K562 (cell line): ENCODE data around the gene NEB. TPM values are rescaled to one million over a fixed set of nuclear protein-coding genes. Genes with fewer than 3 reads are reported as not detected.

Experiments used
- ATAC-seq: fragments of 200-7000 bp; cut with Tn5 transposase; 3 replicates; pipeline ENCODE4 v1.9.1; 2020; ENCODE audit warnings: moderate library complexity
- BruUV-seq: library from RNA; stranded (reverse); fragments of 400-500 nt; replicated peaks from 2 replicates; lab custom pipeline; 2021; lab: Mats Ljungman, UMichigan
- CTCF ChIA-PET: fragments of 300-600 bp; formaldehyde crosslinking; extraction: SDS; loops from one replicate; lab custom pipeline; 2021; ENCODE audit warnings: low intra/inter-chr PET ratio; lab: Yijun Ruan, JAX
- POLR2A ChIA-PET: fragments of 300-600, 350-650 bp; sonication (Branson Sonifier 250); formaldehyde crosslinking; extraction: SDS; loops from one replicate; lab custom pipeline; 2021; ENCODE audit warnings: antibody characterized with exemption, inconsistent platforms; lab: Yijun Ruan, JAX
- DNase-seq, 4 experiments: peaks; one replicate each; pipeline versions ENCODE4 v3.0.0 to v3.0.0-alpha.2; 2011 to 2018; ENCODE audit warnings: low spot score in 3 of 4, mixed read lengths in 3 of 4; ENCODE audit errors: extremely low read depth in 1 of 4
- FAIRE-seq: peaks from 2 replicates; lab custom pipeline; 2011; peaks lifted over from hg19 to GRCh38; lab: Jason Lieb, UNC
- H2AFZ ChIP-seq: 2 replicates; pipeline ENCODE4 v1.6.0; 2011; ENCODE audit warnings: low read depth, low read length, control low read depth, inconsistent platforms
- H3K27ac ChIP-seq: fragments of 200-600 bp; 3 replicates; pipeline ENCODE4 v1.8.0; 2011; ENCODE audit warnings: low read depth, mild to moderate bottlenecking, control low read depth, inconsistent platforms, low read length, moderate library complexity, mixed read lengths; ENCODE audit errors: extremely low read depth
- H3K27me3 ChIP-seq, 2 experiments: fragments of 300-600 bp in 1 of 2; 2 replicates in 1 of 2; 3 replicates in 1 of 2; pipeline versions ENCODE4 v1.6.0 to v1.8.0; 2011; ENCODE audit warnings: inconsistent platforms in 2 of 2, low read length in 2 of 2, mild to moderate bottlenecking in 1 of 2, mixed read lengths in 1 of 2, moderate library complexity in 1 of 2; ENCODE audit not compliant: control insufficient read depth in 2 of 2, insufficient read depth in 2 of 2
- H3K36me3 ChIP-seq: fragments of 300-600 bp; 3 replicates; pipeline ENCODE4 v1.8.0; 2011; ENCODE audit warnings: mild to moderate bottlenecking, low read length, inconsistent platforms; ENCODE audit not compliant: control insufficient read depth, insufficient read depth
- H3K4me1 ChIP-seq, 2 experiments: fragments of 200-600 bp in 1 of 2; replicated peaks in 1 of 2; 2 replicates in 1 of 2; 3 replicates in 1 of 2; pipeline versions ENCODE4 v1.5.1 to v1.8.0; 2011; ENCODE audit warnings: inconsistent platforms in 2 of 2, low read length in 2 of 2, mild to moderate bottlenecking in 1 of 2, mixed read lengths in 1 of 2, moderate library complexity in 1 of 2; ENCODE audit not compliant: control insufficient read depth in 2 of 2, insufficient read depth in 2 of 2
- H3K4me2 ChIP-seq: 2 replicates; pipeline ENCODE4 v1.6.1; 2011; ENCODE audit warnings: low read length, control low read depth, inconsistent platforms, mixed read lengths; ENCODE audit not compliant: insufficient read depth
- H3K4me3 ChIP-seq: fragments of 200-600 bp; sonication (generic), shearing (Covaris generic); 2 replicates; pipeline ENCODE4 v1.5.1; 2016; ENCODE audit warnings: control low read depth, inconsistent platforms
- H3K79me2 ChIP-seq: fragments of 200-600 bp; 3 replicates; pipeline ENCODE4 v1.8.0; 2011; ENCODE audit warnings: low read length, inconsistent platforms; ENCODE audit not compliant: control insufficient read depth, insufficient read depth
- H3K9ac ChIP-seq, 2 experiments: 2 replicates each; pipeline versions ENCODE4 v1.6.0 to v1.6.1; 2011; ENCODE audit warnings: low read depth in 2 of 2, low read length in 2 of 2, control low read depth in 1 of 2, inconsistent platforms in 1 of 2, mild to moderate bottlenecking in 1 of 2, mixed read lengths in 1 of 2; ENCODE audit not compliant: insufficient read depth in 1 of 2
- H3K9me1 ChIP-seq: one replicate; pipeline ENCODE4 v1.6.0; 2011; ENCODE audit warnings: inconsistent platforms, mild to moderate bottlenecking, low read length, moderate library complexity; ENCODE audit not compliant: control insufficient read depth, insufficient read depth
- H3K9me3 ChIP-seq: replicated peaks from 2 replicates; pipeline ENCODE4 v1.5.1; 2011; ENCODE audit warnings: low read depth, low read length, inconsistent platforms; ENCODE audit not compliant: control insufficient read depth, insufficient read depth
- H4K20me1 ChIP-seq: replicated peaks from 2 replicates; pipeline ENCODE4 v1.6.1; 2011; ENCODE audit warnings: low read length, inconsistent platforms, mixed read lengths; ENCODE audit not compliant: control insufficient read depth, insufficient read depth
- BRF1 ChIP-seq: IDR thresholded peaks from 3 replicates; pipeline ENCODE4 v1.6.1; 2011; ENCODE audit warnings: borderline replicate concordance, mild to moderate bottlenecking; ENCODE audit not compliant: insufficient read length; ENCODE audit errors: extremely low read depth
- HLTF ChIP-seq: fragments of 450-650 bp; IDR thresholded peaks from 2 replicates; pipeline ENCODE4 v1.6.1; 2016
- NR3C1 ChIP-seq: sonication (generic); formaldehyde crosslinking; IDR thresholded peaks from 2 replicates; pipeline ENCODE4 v1.8.1; 2022; ENCODE audit warnings: missing genetic modification reagents
- PKNOX1 ChIP-seq: fragments of 450-650 bp; IDR thresholded peaks from 2 replicates; pipeline ENCODE4 v1.6.1; 2016
- RAD51 ChIP-seq: fragments of 450-650 bp; IDR thresholded peaks from 2 replicates; pipeline ENCODE4 v1.7.1; 2016; ENCODE audit warnings: low read depth, mild to moderate bottlenecking, borderline replicate concordance
- RBM14 ChIP-seq: fragments of 200-400 bp; formaldehyde crosslinking; IDR thresholded peaks from 2 replicates; pipeline ENCODE4 v1.6.1; 2018; ENCODE audit warnings: low read depth, mild to moderate bottlenecking, low read length, moderate library complexity, borderline replicate concordance; ENCODE audit not compliant: insufficient read depth
- SMARCE1 ChIP-seq: fragments of 450-650 bp; IDR thresholded peaks from 2 replicates; pipeline ENCODE4 v1.7.1; 2016; ENCODE audit warnings: mild to moderate bottlenecking
- TCF7 ChIP-seq: sonication (generic); IDR thresholded peaks from 2 replicates; pipeline ENCODE4 v1.6.1; 2016; ENCODE audit warnings: antibody characterized with exemption, borderline replicate concordance
- THAP12 ChIP-seq: fragments of 250-450 bp; sonication (Bioruptor Pico); IDR thresholded peaks from 2 replicates; pipeline ENCODE4 v1.9.0; 2021; ENCODE audit warnings: mild to moderate bottlenecking, inconsistent platforms
- ZFP91 ChIP-seq: sonication (generic); formaldehyde crosslinking; IDR thresholded peaks from 2 replicates; pipeline ENCODE4 v1.8.0; 2022; ENCODE audit warnings: mild to moderate bottlenecking, missing genetic modification reagents
- ZNF175 ChIP-seq: fragments of 200-800 bp; sonication (Bioruptor generic); IDR thresholded peaks from 2 replicates; pipeline ENCODE4 v1.6.1; 2016; ENCODE audit warnings: low read depth, mild to moderate bottlenecking, missing genetic modification characterization, missing compliant biosample characterization
- WGBS: fragments of 100-300 bp; shearing (Covaris generic); methylation state at CpG from one replicate; pipeline ENCODE4 v1.1.6; 2016; ENCODE audit warnings: low coverage, mixed read lengths; ENCODE audit not compliant: insufficient coverage; ENCODE audit errors: missing lambda C conversion rate; 5-methylcytosine and 5-hydroxymethylcytosine counted together
- in situ Hi-C: fragments of 300-500 bp; cut with MboI; formaldehyde crosslinking; loops from 4 replicates; pipeline ENCODE4 v1.15.0; 2018; ENCODE audit warnings: inconsistent platforms, mixed read lengths
- intact Hi-C: fragments of 100-400 bp; cut with micrococcal nuclease; formaldehyde crosslinking; loops from 2 replicates; pipeline ENCODE4 v1.14.2; 2022
- polyA plus RNA-seq, 8 experiments: library from polyadenylated mRNA; depleted of rRNA in 4 of 8; stranded (reverse) in 5 of 8; unstranded in 3 of 8; fragments of >200 nt; fragmentation: Nextera tagmentation in 2 of 8; fragmentation: Illumina TruSeq in 1 of 8; extraction: Ambion mirVana in 2 of 8; extraction: Trizol in 1 of 8; gene quantifications; 2 replicates each; pipeline versions ENCODE4 v1.2.1 to v1.2.3, GENCODE V29; 2011 to 2014; ENCODE audit warnings: inconsistent platforms in 1 of 8, missing spikeins in 1 of 8
- total RNA-seq, 7 experiments: library from RNA; depleted of rRNA in 6 of 7; stranded (reverse); fragments of >200 nt in 6 of 7; fragmentation: Illumina TruSeq in 2 of 7; extraction: Trizol in 2 of 7; gene quantifications; 2 replicates each; pipeline versions ENCODE4 v1.2.1 to v1.2.3, GENCODE V29; 2011 to 2021; ENCODE audit warnings: low replicate concordance in 1 of 7

NEB gene
- total and polyA plus RNA-seq, 9 of the 15 experiments (the other 6 are each of a cell fraction or from before 2014, with no cell fraction given), result 1.7 to 3.8 (median 2.9) TPM

- H3K4me1 ChIP-seq, result peaks cover 7 to 28% of the 10 kb centered on the region in 2 experiments; a peak in 4 of 5 replicates
- H3K79me2 ChIP-seq, result no peaks in the 10 kb centered on the region
- no peaks in the 10 kb centered on the region for H3K9me1 ChIP-seq
- 63% methylated on average over 1 of the region's 1 CpG for WGBS
- CTCF ChIA-PET, result no interaction called here
- H2AFZ ChIP-seq, result no peak overlapping the region
- H3K27ac ChIP-seq, result no peak overlapping the region
- intact Hi-C loops (no loop called here), in situ Hi-C loops (no loop called here)
- H3K9ac ChIP-seq, result no peak overlapping the region
- no peak for DNase-seq
- peak; percentile 34; the same call in 1 of the 2 replicates for TF ChIP-seq PKNOX1
- TF ChIP-seq TCF7, result no peak
- TF ChIP-seq SMARCE1, result no peak
- no peaks in the 10 kb centered on the region for H3K9me3 ChIP-seq
- no peak overlapping the region for H3K4me3 ChIP-seq
- no peak overlapping the region for H3K4me2 ChIP-seq
- no peaks in the 10 kb centered on the region for H3K36me3 ChIP-seq
- BruUV-seq, result no TSS peak
- FAIRE-seq, result no peak
- no peaks in the 10 kb centered on the region for H4K20me1 ChIP-seq
- POLR2A ChIA-PET, result interaction anchor here (0.6 kb wide), 1 partner anchor 128 kb away, joined by 3 read pairs; no protein-coding TSS in a partner anchor
- ATAC-seq, result no peak
- no peaks in the 10 kb centered on the region for H3K27me3 ChIP-seq
These were observed 20.1 kb upstream of the NEB start for GRCh38 chr2:151754253-151754897.

GRCh38 chr2:151753540-151753939 lies 19.3 kb upstream of the NEB start:
- no peak overlapping the region for H3K27ac ChIP-seq
- H3K9ac ChIP-seq, result no peak overlapping the region
- intact Hi-C loops, result no loop called here
- no peak for DNase-seq
- in situ Hi-C loops, result no loop called here
- BruUV-seq, result no TSS peak
- no peaks in the 10 kb centered on the region for H3K79me2 ChIP-seq
- ChIA-PET CTCF (no interaction called here), POLR2A (no interaction called here)
- peaks cover 0 to 28% of the 10 kb centered on the region in 2 experiments; a peak in 4 of 5 replicates for H3K4me1 ChIP-seq
- ATAC-seq, result no peak
- no peak overlapping the region for H3K4me3 ChIP-seq
- H2AFZ ChIP-seq, result no peak overlapping the region
- H4K20me1 ChIP-seq, result no peaks in the 10 kb centered on the region
- H3K4me2 ChIP-seq, result no peak overlapping the region
- no peaks in the 10 kb centered on the region for H3K36me3 ChIP-seq
- H3K9me1 ChIP-seq, result no peaks in the 10 kb centered on the region
- no peaks in the 10 kb centered on the region for H3K9me3 ChIP-seq
- no peak for FAIRE-seq
- no peaks in the 10 kb centered on the region for H3K27me3 ChIP-seq
- TF ChIP-seq ZNF175 (CRISPR knock-in tag) (no peak), BRF1 (no peak), THAP12 (CRISPR knock-in tag) (no peak), NR3C1 (CRISPR knock-in tag) (no peak), ZFP91 (CRISPR knock-in tag) (no peak), HLTF (no peak), RBM14 (no peak), RAD51 (no peak)
